Activated gamma-delta T cell treated with anti-CD3 and anti-CD28 coated beads, Interleukin-2, amount 50 U/mL, for 16 hours (primary cell): Measurements from ENCODE around the gene GPRC5D.

Experiments
- DNase-seq: peaks from one replicate; pipeline ENCODE4 v3.0.0-alpha.2; 2020; ENCODE audit warnings: low read depth

Gene GPRC5D

GRCh38 chr12:12934556-12934955, 17.4 kb downstream of the GPRC5D start:
- no peak for DNase-seq

DNA sequence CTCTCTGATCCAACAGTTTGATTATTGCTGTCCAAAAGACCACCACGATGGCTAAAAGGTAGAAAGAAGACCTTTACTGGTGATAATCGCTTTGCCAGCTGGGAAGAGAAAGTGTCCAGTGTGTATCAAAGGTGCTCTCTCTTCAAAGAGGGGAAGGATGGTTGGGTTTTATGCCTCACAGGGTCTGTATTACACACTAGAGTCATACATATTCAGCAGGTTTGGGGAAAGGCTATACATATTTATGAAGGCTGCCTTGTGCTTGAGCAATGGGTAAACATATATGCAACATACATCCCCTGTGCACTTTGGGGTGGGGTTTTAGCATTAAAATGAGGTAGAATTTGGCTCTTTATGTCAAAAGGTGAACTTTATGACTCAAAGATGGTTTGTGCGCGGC, 18.2 kb downstream of the GPRC5D start:
- DNase-seq: no peak

- DNase-seq: no peak
Measured at GRCh38 chr12:12930633-12931219, 21.2 kb downstream of the GPRC5D start.

- DNase-seq: no peak
Measured at GRCh38 chr12:12929696-12930095, 22.3 kb downstream of the GPRC5D start.

DNA sequence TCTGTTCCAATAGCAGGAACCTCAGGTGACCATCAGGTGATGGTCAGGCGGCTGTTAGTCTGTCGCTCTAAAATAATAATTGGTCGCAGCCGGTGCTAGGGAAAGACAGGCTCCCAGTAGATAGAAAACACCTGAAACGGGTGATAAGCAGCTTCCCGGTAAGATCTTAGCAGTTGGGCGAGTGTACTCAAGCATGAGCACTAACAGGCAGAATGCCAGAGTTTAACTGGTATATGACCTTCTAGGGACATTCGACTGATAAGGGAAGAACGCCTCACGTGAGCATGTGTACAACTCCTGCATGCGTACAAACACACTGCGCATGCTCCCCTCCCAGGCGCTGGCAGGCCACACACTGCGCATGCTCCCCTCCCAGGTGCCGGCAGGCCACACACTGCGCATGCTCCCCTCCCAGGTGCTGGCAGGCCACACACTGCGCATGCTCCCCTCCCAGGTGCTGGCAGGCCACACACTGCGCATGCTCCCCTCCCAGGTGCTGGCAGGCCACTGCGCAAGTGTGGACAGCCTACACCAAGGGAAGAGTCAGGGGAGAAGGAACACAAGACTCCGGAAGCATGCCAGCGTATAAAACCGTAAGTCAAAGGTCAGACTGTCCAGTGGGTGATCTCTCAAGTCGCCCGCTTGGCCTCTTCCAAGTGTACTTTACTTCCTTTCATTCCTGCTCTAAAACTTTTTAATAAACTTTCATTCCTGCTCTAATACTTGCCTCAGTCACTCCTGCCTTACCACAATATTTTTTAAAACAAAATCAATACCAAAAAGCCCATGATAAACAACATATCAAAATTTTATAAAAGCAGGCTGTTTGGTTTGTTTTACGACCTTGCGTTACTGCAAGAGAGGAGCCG, 24.5 kb downstream of the GPRC5D start:
- DNase-seq: peak; percentile 5

DNA sequence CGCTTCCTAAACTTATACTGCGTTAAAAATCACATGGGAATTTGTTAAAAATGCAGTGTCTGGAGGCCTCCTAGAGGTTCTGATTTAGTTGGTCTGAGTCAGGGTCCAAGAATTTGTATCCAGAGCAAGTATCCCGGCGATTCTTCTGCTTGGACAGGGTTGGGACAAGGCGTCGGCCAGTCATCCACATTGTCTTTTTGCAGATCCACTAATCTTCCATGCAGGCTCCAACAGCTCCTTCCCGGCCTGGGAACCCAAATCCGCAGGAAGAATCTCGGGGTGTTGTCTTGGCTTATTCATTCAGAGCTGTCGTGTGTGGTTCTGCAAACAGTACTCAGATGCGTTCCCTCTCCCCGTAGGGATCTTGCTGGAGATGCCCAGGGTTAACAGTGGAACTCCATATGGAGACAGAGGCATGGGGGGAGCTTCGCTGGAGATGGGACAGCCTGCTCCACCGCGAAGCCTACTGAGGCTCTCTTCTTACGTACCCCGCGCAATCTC, 25.3 kb downstream of the GPRC5D start:
- no peak for DNase-seq

DNA sequence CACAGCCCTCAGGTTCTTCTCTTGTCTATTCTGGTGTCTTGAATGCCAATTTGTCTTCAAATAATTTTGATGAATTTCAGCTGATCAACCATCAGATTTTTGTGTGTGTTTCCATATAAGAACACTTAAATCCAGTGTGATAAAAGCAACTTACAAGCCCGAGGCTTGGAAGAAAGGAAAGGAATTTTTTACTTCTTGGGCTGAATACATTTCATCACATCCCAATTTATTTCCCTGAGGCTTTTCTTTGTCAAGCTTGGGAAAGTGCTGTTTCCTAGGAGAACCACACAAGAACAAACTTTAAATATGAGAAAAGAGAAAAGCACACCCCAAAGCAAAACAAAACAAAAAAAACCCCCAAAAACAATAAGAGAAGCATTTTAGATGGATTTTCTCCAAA, 26.6 kb downstream of the GPRC5D start:
- no peak for DNase-seq

DNA sequence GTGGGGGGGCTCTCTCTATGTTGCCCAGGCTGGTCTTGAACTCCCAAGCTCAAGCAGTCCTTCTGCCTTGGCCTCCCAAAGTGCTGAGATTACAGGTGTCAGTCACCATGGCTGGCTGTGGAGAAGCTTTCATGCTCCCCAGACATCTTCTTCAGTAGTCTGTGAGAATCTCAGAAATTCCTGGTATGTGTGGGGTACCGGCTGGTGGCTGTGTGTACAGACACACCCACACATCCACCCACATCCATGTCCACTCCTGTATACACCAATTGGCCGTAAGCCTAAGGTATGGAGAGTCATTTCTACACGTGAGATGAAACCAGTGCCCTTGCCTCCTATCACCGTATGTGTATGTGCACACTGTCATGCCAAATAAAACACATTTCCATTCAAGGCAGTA, 27.8 kb downstream of the GPRC5D start:
- DNase-seq: no peak

DNA sequence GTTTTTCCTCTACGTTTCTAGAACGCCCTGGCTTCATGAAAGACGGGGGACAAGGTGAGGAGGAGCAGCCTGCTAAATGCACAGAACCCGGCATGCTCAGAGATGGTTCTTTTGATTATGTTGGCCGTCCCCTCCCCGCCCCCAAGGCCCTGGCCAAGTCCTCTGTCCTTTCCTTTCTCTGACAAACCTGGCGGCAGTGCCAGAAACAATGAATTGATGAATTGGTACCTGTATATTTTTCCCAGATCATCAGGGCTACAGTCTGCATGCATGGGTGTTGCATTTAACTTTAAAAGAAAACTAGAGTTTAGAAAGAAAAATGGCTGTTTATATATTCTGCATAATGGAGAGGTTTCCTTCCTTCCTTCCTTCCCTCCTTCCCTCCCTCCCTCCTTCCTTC, 29.0 kb downstream of the GPRC5D start:
- no peak for DNase-seq

DNA sequence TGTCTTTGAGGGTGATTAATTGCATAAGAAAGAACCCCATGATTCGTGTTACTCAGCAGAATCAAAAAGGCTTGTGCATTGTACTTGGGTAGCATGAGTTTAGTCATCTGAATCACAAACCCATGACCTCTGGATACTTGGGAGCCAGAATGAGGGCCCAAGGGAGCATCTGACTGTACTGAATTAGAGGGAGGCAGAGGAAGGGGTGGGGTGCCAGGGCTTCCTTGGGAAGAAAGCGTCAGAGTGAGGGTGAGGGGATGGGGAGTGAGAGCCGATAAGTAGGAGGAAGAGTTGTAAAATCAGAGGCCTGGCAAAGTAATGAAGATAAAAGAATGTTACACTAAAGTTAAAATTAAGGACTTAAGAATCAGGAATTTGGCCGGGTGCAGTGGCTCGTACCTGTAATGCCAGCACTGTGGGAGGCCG, 29.8 kb downstream of the GPRC5D start:
- no peak for DNase-seq

DNA sequence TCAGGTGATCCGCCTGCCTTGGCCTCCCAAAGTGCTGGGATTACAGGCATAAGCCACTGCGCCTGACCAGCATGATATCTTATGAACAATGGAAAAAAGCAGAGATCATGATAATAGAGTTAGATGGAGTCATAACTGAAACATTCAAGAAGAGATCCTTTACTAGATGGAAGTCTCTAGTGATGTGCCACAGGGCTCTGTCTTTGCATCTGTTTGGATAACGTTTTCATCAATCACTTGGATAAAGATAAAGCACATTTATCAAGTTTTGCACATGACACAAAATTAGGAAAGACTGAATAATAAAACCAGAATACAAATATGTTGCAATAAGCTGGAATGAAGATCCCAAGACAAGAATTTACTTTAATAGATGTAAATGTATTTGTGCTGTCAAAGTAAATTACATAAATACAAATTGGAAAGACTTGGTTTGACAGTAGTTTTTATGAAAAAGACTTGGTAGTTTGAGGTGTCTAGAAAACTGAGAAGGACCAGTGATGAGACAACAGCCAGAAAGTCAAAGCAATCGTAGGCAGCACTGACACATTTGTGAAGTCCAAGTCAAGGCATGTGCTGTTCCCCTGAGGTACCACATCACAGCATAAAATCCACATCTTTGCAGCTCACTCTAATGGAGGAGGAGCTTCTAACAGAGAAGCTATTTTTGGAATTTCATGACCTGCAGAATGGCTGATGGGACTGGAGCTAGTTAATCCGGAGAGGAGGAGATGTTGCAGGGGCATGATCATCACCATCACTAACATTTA, 32.1 kb downstream of the GPRC5D start:
- DNase-seq: no peak

DNA sequence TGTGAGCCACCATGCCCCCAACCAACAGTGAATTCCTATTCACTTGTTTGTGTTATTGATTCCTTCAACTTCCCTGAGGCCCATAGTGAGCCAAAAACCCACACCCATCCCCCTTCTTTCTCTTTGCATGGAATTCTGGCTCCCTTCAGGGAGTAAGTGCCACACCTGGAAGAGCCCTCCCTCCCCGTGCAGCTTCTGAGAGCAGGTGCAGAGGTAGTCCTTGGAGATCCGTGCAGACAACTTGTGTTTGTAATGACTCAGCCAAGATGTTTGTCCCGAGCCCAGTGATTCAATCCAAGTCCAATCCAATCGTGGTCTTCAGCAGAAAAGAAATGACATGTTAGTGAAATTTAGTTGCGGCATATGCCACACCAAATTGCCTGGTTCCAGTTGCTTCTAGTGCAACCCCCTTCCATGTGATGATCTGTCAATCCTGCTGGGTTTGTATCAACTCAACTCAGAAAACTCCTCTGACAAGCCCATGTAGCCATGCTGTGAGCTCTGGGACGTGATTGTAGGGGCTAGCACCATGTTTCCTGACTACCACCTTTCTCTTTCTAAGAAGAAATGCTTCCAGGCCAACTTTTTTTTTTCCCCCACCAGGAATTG, 33.1 kb downstream of the GPRC5D start:
- no peak for DNase-seq

- no peak for DNase-seq
Measured at GRCh38 chr12:12917517-12917916, 34.5 kb downstream of the GPRC5D start.

DNA sequence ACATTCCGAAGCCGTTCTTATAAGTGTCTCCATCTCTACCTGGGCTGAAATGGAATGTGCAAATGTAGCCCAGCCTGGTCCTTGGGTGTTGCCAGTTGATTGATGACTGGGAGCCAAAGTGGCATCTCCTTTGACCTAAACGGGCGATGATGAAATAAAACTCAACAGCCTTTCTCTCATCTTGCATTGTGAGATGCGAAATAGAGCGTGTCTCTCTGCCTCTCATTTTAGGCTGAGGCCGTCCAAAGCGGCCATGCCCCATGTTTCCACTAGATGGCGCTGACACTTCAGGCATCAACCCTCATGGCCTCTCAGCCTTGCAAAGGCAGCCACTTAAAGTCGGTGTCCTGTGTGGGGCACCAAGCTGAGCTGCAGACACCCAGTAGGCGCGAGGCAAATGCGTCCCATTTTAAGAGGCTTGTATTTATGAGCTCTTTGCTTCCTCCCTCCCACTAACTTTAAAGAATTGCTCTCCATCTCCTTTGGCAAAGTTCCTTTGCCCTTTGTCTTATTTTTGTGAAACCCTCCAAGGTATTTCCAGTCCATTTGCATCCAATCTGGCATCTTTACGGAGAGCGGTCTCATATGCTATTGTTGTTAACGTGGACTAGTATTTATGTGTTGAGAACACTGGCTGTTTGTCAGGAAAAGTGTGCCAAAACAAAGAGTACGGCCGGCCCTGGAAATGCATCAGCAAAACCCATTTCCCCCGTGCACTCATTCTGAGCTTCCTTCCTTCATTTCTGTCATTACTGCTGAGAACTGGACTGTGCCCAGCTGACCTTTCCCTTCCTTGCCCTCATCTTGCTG, 35.6 kb downstream of the GPRC5D start:
- DNase-seq: peak; percentile 74

GRCh38 chr12:12915656-12916055, 36.3 kb downstream of the GPRC5D start:
- DNase-seq: no peak

GRCh38 chr12:12912711-12913110, 39.3 kb downstream of the GPRC5D start:
- DNase-seq: no peak

- no peak for DNase-seq
Measured at GRCh38 chr12:12909995-12910420, 42.0 kb downstream of the GPRC5D start.

DNA sequence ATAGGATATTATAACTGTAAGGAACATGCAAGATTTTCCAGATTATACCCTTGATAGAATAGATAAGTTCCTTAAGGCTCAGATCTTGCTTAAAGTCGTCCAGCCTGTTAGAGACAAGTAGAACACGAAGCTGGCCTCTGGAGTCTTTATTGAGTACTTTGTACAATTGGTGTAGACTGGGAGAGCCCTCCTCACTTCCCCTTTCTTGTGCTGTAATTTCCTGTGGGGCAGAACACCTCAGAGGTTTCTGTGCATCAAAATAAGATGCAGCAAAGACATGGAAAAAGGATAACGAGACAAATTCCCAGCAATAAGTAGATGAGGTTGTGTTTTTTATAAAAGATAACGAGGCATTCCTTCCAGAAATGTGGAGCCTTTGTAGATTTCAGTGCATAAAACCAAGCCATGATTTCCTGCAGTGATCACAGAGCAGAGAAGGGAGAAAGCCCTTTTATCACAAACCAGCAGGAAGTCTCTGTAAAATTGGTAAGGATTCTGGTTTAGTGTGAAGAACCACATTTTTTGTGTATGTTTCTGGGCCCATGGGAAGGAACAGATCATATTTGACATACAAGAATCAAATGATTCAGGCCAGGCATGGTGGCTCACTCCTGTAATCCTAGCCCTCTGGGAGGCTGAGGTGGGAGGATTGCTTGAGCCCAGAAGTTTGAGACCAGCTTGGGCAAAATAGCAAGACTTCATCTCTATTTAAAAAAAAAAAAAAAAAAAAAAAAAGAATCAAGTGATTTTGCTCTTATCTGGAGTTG, 42.6 kb downstream of the GPRC5D start:
- no peak for DNase-seq

GRCh38 chr12:12908711-12909110, 43.3 kb downstream of the GPRC5D start:
- DNase-seq: no peak

- no peak for DNase-seq
Measured at GRCh38 chr12:12908252-12908651, 43.7 kb downstream of the GPRC5D start.

- DNase-seq: no peak
Measured at GRCh38 chr12:12907552-12907951, 44.4 kb downstream of the GPRC5D start.
